Measurements from ENCODE around the gene MEPCE. TPM values are rescaled to one million over a fixed set of nuclear protein-coding genes. Genes with fewer than 3 reads are reported as not detected.

The MEPCE gene
- total and polyA plus RNA-seq, 9 of the 15 experiments (the other 6 are each of a cell fraction or from before 2014, with no cell fraction given): 10.9 to 76.3 (median 44.1) TPM

DNA sequence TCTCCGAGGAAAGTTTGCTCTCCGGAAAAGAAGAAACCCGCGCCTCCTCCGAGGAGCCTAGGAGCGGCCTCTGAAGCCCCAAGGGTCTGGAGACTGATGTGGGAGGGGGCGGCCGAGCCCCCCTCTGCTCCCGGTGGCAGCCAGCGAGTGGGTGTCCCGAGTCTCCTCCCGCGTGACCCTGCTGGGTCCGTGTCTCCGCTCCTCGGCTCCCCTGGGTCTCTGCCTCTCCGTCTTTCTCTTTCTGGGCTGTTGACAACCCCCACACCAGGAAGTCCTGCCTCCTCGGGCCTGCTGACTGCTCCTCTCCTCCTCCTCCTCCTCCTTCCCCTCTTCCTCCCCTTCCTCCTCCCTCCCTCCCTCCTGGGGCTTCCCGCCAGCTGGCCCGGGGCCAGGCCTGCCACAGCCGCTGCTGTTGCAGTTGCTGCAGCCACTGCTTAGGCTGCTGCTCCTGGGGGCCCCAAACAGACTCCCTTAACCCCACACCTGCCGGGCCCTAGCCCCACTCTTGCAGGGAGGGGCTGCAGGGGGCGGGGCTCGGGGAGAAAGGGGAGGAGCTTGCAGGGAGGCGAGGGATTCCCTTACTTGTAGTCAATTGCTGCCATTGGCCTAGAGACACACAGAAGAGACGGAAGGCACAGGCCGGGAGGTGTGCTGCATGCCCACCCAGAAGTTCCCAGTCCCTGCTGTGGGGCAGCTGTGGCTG, 49.5 kb downstream of the MEPCE start, which contains the start of gene TSC22D4 (continued):
- TF ChIP-seq HDAC6 (IDR thresholded peaks at IDR 0.05; ENCODE audit: low read depth, low read length) (no peak), NR2F6 (CRISPR knock-in tag; IDR thresholded peaks at IDR 0.05) (no peak), NBN (IDR thresholded peaks at IDR 0.05; ENCODE audit: low read depth) (peak; percentile 99), PTBP1 (IDR thresholded peaks at IDR 0.05; ENCODE audit: low read depth, low read length) (no peak), MAFF (IDR thresholded peaks at IDR 0.05; ENCODE audit: low read length) (no peak), FOXJ2 (tag; IDR thresholded peaks at IDR 0.05) (no peak), CHD1 (IDR thresholded peaks at IDR 0.05; ENCODE audit: low read length) (no peak), KDM1A (IDR thresholded peaks at IDR 0.05) (peak; percentile 34 to 72; a peak in 3 of 4 replicates), RCOR1 (IDR thresholded peaks at IDR 0.05; ENCODE audit: borderline replicate concordance in 1 of 2, low read depth in 2 of 2, low read length in 2 of 2) (peak in 1 of 2 experiments; percentile 90; a peak in 2 of 4 replicates), ZBED1 (IDR thresholded peaks at IDR 0.05) (peak; percentile 71), MEF2A (IDR thresholded peaks at IDR 0.05; ENCODE audit: control insufficient read depth, low read depth, low read length) (no peak), ZC3H8 (IDR thresholded peaks at IDR 0.05) (peak; percentile 41; the same call in 1 of the 2 replicates), CBFA2T3 (IDR thresholded peaks at IDR 0.05) (peak; percentile 75), TCF3 (CRISPR knock-in tag; IDR thresholded peaks at IDR 0.05) (no peak; the same call in 1 of the 2 replicates), CEBPB (tag; IDR thresholded peaks at IDR 0.05) (no peak), HNRNPK (IDR thresholded peaks at IDR 0.05; ENCODE audit: low read depth, low read length, poor library complexity, severe bottlenecking) (peak; percentile 45), NR4A1 (CRISPR knock-in tag; IDR thresholded peaks at IDR 0.05) (no peak), NR4A1 (tag; IDR thresholded peaks at IDR 0.05) (0 out of 2 replicates have a peak, but pooled peaks have one; percentile 20), SMARCB1 (IDR thresholded peaks at IDR 0.05; ENCODE audit: insufficient read length, low read depth) (no peak), HNRNPH1 (optimal IDR thresholded peaks at IDR 0.05; ENCODE audit: low read depth, low read length) (no peak), STAT5A (IDR thresholded peaks at IDR 0.05; ENCODE audit: borderline replicate concordance, low read length) (no peak)
- TF ChIP-seq, protein P1, sequence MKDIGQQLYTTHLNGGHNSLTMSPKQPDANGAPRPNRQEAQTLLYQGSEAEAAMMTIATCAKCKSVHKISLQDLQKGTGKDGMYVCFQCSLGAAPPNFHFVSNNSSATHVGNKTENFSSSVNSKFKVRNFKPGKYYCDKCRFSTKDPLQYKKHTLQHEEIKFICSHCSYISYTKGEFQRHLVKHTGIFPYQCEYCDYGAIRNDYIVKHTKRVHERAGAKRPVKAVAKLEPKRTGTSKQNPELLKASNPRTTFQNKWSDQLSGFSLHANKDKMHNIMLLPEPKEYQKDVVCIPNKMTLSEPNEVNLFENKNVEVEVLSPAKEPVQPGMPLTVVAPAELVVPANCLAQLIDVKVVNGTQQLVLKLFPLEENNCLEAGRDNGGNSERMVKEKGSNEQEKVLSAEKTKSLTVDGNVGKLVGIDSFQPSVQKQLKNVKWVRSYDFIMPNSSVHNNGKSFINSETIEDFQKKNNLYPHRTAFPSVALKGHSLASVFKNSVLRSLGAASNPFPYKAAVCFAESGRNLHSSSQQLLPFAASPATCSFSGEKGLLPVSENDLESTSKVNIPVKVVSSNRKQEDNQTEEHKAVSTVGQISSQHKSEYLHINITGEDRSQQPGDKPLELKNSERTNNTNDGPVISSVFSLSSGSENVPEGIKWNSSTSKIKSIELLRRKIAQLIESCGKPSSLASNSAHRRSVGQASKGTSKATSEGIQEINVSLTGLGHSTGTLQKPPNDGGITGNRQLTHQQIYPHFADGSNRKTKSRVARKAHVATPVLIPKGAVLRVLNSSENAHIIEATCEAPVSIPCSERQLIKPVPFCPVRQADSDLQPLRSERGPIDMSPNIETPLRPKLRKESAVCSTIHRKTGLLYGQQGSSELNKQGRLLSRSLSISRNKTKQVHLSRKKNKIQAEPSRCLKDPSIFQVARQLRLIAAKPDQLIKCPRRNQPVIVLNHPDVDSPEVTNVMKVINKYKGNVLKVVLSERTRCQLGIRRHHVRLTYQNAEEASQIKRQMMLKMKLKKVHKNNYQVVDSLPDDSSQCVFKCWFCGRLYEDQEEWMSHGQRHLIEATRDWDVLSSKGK (CRISPR knock-in tag; IDR thresholded peaks at IDR 0.05): no peak
- TF ChIP-seq, protein P2, sequence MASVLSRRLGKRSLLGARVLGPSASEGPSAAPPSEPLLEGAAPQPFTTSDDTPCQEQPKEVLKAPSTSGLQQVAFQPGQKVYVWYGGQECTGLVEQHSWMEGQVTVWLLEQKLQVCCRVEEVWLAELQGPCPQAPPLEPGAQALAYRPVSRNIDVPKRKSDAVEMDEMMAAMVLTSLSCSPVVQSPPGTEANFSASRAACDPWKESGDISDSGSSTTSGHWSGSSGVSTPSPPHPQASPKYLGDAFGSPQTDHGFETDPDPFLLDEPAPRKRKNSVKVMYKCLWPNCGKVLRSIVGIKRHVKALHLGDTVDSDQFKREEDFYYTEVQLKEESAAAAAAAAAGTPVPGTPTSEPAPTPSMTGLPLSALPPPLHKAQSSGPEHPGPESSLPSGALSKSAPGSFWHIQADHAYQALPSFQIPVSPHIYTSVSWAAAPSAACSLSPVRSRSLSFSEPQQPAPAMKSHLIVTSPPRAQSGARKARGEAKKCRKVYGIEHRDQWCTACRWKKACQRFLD (CRISPR knock-in tag; IDR thresholded peaks at IDR 0.05): peak; percentile 45; the same call in 1 of the 2 replicates
- TF ChIP-seq, protein P3, sequence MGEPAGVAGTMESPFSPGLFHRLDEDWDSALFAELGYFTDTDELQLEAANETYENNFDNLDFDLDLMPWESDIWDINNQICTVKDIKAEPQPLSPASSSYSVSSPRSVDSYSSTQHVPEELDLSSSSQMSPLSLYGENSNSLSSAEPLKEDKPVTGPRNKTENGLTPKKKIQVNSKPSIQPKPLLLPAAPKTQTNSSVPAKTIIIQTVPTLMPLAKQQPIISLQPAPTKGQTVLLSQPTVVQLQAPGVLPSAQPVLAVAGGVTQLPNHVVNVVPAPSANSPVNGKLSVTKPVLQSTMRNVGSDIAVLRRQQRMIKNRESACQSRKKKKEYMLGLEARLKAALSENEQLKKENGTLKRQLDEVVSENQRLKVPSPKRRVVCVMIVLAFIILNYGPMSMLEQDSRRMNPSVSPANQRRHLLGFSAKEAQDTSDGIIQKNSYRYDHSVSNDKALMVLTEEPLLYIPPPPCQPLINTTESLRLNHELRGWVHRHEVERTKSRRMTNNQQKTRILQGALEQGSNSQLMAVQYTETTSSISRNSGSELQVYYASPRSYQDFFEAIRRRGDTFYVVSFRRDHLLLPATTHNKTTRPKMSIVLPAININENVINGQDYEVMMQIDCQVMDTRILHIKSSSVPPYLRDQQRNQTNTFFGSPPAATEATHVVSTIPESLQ (CRISPR knock-in tag; IDR thresholded peaks at IDR 0.05): no peak
